NCI-H1048 (cell line): Measurements from ENCODE around the gene OR13C9.
"Not testable (repeated sequence)": the region's sequence is repeated elsewhere in the genome, so short reads cannot be mapped to it uniquely, and the experiment has no call there.

Experiments used
- DNase-seq: peaks from one replicate; lab custom pipeline; 2025; lab: John Stamatoyannopoulos, UW

The OR13C9 gene

GRCh38 chr9:104618104-104618503 lies at the start of gene OR13C9:
Gene OR13C9 (minus strand): TSS chr9:104618204. CDS start chr9:104618204, 0 bp downstream.
- no peak for DNase-seq

DNA sequence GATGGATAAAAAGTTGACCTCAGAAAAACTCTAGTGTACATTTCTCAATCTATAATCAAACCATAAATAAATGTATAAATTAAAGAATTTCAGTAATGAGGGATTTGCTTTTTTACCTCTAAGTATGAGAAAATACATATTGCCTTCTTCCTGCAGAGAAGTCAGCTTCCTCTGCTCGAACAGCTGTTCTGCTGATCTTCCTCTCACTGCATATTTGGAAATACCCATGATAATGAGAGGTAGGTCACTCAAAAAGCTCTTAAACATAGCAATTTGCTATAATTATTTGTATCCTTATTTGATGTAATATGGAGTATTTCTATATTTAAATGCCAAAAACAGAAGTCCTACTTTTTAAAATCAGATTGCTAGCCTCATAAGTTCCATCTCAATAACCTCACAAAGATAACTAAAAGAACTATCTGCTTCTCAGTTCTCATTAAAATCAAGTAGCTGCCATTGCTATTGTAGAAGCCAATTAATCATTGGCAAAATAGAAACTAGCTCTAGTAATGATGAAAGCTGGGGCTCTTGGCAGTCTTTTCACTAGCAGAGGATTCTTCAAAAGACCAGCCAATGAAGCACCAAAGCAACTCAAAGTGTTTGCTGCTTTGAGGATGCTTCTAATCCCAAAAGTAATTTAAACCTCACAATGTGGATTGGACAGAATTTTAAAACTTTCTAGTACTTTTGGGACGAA lies 40.6 kb upstream of the OR13C9 start:
- no peak for DNase-seq

DNA sequence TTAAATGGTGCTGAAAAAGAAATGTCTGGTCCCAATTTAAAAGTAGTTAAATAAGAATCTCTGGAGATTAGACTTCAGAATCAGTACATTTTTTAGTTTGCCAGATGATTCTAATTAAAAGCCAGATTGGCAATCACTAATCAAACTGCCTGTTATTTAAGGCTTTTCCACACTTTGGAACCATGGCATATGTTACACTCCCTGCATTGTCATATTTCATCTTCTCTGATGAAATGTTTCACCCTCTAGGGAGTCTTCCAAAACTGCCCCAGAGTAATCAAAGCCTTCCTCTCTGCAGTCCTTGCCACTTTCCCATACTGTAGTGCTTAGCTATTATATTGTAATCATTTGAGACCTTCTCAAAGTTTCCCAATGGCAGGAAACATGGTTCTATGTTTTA lies 17.5 kb upstream of the OR13C9 start:
- no peak for DNase-seq

DNA sequence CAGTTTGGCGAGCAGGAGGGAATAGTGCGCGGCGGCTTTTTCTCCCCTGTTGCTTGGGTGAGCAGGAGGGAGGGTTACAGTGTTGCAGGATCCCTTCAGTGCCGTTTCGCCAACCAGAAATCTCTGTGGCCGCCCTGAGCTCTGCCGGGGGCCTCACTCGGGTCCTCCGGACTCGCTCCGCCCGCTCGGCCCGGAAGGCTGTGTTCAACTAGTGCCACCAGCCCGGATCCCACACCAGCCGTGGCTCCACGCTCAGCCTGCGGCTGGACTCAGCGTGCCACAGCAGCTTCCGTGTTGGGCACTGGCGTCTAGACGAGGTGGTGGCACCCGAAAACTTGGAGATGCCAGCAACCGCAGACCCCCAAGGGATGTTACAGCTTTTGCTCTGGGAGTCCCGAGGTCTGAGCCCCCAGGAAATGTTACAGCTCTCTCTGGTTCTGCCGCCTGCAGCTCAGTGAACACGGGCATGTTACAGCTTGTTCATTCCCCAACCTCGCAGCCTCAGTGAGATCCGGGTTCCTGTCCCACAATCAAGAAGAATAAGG lies 16.0 kb upstream of the OR13C9 start:
- DNase-seq, result no peak

GRCh38 chr9:104625964-104626363 lies 8.0 kb upstream of the OR13C9 start:
- DNase-seq, result not testable (repeated sequence)

DNA sequence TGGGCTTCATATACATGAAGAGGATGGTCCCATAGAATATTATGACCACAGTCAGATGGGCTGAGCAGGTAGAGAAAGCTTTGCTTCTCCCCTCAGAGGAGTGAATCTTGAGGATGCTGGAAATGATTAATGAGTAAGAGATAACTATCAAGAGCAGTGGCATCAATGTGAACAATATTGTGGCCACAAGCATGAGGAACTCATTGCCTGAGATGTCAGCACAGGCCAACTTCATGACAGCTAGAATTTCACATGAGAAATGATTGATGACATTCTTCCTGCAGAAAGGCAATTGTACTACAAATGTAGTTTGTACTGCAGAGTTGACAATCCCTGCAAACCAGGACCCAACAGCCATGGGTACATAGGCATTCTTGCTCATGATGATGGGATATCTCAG lies 586 bp downstream of the OR13C9 start:
- DNase-seq, result no peak

GRCh38 chr9:104611213-104611612 lies 6.8 kb downstream of the OR13C9 start:
- no peak for DNase-seq

GRCh38 chr9:104608336-104608735 lies 9.7 kb downstream of the OR13C9 start:
- DNase-seq, result no peak

- no peak for DNase-seq
Measured at GRCh38 chr9:104606152-104606551, 11.9 kb downstream of the OR13C9 start.

GRCh38 chr9:104605527-104605926 lies 12.5 kb downstream of the OR13C9 start, which contains the start of gene OR13C2:
Gene OR13C2 (minus strand): TSS chr9:104605627. CDS start chr9:104605627, 0 bp downstream.
- not testable (repeated sequence) for DNase-seq

DNA sequence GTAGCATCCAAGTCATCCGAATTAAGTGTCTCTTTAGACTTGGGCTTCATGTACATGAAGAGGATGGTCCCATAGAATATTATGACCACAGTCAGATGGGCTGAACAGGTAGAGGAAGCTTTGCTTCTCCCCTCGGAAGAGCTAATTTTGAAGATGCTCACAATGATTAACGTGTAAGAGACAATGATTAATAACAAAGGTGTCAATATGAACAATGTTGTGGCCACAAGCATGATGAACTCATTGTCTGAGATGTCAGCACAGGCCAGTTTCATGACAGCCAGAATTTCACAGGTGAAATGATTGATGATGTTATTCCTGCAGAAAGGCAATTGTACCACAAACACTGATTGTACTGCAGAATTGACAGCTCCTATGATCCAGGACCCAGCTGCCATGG lies 13.2 kb downstream of the OR13C9 start:
- DNase-seq, result no peak

- DNase-seq, result not testable (repeated sequence)
Measured at GRCh38 chr9:104599313-104599712, 18.7 kb downstream of the OR13C9 start, which contains the start of gene OR13C5. Gene OR13C5 (minus strand): TSS chr9:104599413. CDS start chr9:104599413, 0 bp downstream.

GRCh38 chr9:104598749-104599148 lies 19.3 kb downstream of the OR13C9 start:
- not testable (repeated sequence) for DNase-seq

- no peak for DNase-seq
Measured at GRCh38 chr9:104589626-104590025, 28.4 kb downstream of the OR13C9 start.

DNA sequence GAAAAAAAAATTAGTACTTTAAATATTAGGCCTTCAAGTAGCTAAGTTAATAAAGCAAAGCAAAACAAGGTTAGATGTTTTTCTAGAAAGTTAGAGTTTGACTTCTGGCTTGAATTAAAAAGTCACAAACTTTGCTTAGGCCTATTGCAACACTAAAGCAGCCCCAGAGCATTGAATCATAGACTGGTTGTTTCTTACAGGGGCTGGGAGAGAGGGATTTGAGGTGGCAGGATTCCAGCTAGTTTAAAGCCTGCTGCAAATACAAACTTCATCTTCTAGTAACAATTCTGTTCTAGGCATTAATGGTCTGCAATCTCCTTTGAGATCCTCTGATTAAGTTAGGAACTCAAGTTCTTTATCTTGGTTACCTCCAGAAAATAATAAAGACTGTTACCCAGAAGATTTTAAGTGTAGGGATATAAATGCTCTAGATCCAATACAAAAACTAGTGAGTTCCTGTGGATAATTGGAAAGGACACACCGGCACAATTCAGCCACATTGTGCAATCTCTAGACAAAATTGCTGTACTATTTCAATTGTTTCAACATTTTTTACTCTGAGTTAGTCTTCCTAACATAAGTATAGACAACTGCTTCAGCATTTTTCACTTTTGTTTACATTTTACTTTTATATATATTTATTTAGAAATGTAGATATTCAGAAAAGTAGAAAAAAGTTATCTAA lies 31.4 kb downstream of the OR13C9 start:
- DNase-seq, result no peak

GRCh38 chr9:104580562-104580961 lies 37.4 kb downstream of the OR13C9 start:
- DNase-seq, result no peak

DNA sequence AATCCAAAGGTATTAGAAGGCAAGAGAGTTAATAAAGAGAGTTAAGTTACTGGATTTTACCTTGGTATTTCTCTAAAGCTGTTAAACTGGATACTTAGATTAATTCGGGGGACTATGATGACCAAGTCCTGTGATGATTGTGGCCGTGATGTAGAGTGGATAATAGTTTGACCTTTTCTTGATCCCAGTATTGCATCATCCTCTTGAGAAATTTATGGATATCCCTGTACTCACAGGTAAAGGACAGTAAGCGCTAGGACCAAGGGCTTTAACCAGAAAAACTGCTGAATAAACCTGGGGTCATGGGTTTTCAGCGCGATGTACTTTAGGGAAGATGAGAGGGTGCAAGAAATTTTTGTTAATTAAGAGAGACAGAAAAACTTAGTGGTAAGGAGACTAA lies 40.7 kb downstream of the OR13C9 start:
- no peak for DNase-seq

DNA sequence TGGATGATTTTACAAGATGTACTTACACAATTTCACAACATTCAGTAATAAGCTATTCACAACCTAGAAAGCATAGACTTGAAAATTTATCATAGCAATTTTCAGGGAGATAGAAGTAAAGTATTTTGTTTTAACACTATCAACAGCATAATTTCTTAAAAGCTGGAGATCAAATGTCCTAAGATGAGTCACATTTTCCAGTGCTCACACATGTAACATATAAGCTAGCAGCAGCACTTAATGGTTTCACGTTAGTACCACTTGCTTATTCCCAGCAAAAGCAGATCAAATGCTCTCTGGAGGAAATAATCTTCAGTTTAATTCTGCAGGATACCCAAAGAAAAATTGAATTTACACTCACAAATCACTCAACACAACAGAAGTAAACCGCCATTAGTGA lies 42.5 kb downstream of the OR13C9 start:
- no peak for DNase-seq

DNA sequence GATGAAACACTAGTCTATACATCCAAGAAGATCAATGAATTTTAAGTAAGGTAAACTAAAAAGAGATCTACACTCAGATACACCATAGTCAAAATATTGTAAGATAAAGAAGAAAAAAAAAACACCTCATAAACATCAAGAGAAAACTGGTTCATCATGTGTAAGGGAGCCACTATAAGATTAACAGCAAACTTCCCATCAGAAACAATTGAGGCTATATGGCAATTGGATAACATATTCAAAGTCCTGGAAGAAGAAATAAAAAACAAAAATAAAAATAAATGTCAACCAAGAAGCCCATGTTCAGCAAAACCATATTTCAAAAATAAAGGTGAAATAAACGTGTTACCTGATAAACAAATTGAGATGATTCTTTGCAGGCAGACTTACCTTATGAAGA lies 45.4 kb downstream of the OR13C9 start:
- no peak for DNase-seq

DNA sequence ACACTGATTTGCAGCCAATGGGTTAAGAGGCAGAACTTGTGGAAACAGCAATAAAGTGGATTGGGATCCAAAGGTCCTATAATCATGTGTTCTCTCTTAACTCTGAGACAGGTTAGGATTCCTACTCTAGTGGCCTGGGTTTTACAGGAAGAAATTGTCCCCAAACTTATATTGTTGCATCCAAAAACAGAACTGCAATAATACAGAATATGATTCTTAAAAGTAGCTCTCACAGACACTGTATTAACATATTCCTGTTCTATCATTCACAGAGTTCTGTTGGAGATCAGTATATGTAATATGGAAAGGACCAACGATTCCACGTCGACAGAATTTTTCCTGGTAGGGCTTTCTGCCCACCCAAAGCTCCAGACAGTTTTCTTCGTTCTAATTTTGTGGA lies 49.1 kb downstream of the OR13C9 start, which contains the start of gene OR13C8:
Gene OR13C8 (plus strand): TSS at position 301 of the 400 bp plus-strand sequence. CDS start 0 bp downstream, at position 301.
- no peak for DNase-seq
